ENCODE data around the gene FAM9B. TPM values are rescaled to one million over a fixed set of nuclear protein-coding genes. Genes with fewer than 3 reads are reported as not detected.

Gene FAM9B
- polyA plus RNA-seq, 1 donor from 2014 or later: not detected

- no peaks in the 10 kb centered on the region for H3K36me3 ChIP-seq (ENCODE audit: insufficient read depth, low read length)
- H3K27ac ChIP-seq (ENCODE audit: low read length): no peak overlapping the region
- H2AFZ ChIP-seq (ENCODE audit: low read depth, low read length): no peak overlapping the region
- no peak for TF ChIP-seq MXI1 (conservative IDR thresholded peaks at IDR 0.05; ENCODE audit: poor library complexity, severe bottlenecking)
- TF ChIP-seq RAD21 (conservative IDR thresholded peaks at IDR 0.05): no peak
- no peak for TF ChIP-seq CTCF (IDR thresholded peaks at IDR 0.05; ENCODE audit: poor library complexity, severe bottlenecking)
- TF ChIP-seq EP300 (conservative IDR thresholded peaks at IDR 0.05; ENCODE audit: poor library complexity, severe bottlenecking): no peak
- TF ChIP-seq POLR2AphosphoS5 (IDR thresholded peaks at IDR 0.05): no peak
- TF ChIP-seq TAF1 (IDR thresholded peaks at IDR 0.05; ENCODE audit: low read depth): no peak
- no peak for TF ChIP-seq EZH2 (IDR thresholded peaks at IDR 0.05; ENCODE audit: borderline replicate concordance, insufficient read depth, low read length, poor library complexity, severe bottlenecking)
- TF ChIP-seq REST (IDR thresholded peaks at IDR 0.05; ENCODE audit: borderline replicate concordance): no peak
- no peak for TF ChIP-seq SMC3 (conservative IDR thresholded peaks at IDR 0.05; ENCODE audit: poor library complexity)
- H3K4me3 ChIP-seq (ENCODE audit: low read length): no peak overlapping the region
- no peak overlapping the region for H3K4me2 ChIP-seq (ENCODE audit: low read length)
- H3K79me2 ChIP-seq (replicated peaks; ENCODE audit: insufficient read depth, low read length): no peaks in the 10 kb centered on the region
- no peaks in the 10 kb centered on the region for H3K27me3 ChIP-seq (ENCODE audit: insufficient read depth, low read depth, low read length)
- no peaks in the 10 kb centered on the region for H4K20me1 ChIP-seq (ENCODE audit: insufficient read depth)
- no peak overlapping the region for H3K9ac ChIP-seq (ENCODE audit: low read length)
- H3K9me3 ChIP-seq (ENCODE audit: low read length): no peaks in the 10 kb centered on the region
- H3K9me2 ChIP-seq (ENCODE audit: insufficient read depth, low read length): no peaks in the 10 kb centered on the region
- H3F3A ChIP-seq (ENCODE audit: insufficient read depth, low read length, poor library complexity, severe bottlenecking): no peaks in the 10 kb centered on the region
Observed at GRCh38 chrX:9055354-9055753, 21.4 kb upstream of the FAM9B start.

GRCh38 chrX:9052081-9052480 is 18.2 kb upstream of the FAM9B start:
- no peaks in the 10 kb centered on the region for H3K36me3 ChIP-seq (ENCODE audit: insufficient read depth, low read length)
- no peak overlapping the region for H3K9ac ChIP-seq (ENCODE audit: low read length)
- no peaks in the 10 kb centered on the region for H3K9me2 ChIP-seq (ENCODE audit: insufficient read depth, low read length)
- TF ChIP-seq POLR2AphosphoS5 (IDR thresholded peaks at IDR 0.05) (no peak), TAF1 (IDR thresholded peaks at IDR 0.05; ENCODE audit: low read depth) (no peak), MXI1 (conservative IDR thresholded peaks at IDR 0.05; ENCODE audit: poor library complexity, severe bottlenecking) (no peak), CTCF (IDR thresholded peaks at IDR 0.05; ENCODE audit: poor library complexity, severe bottlenecking) (no peak)
- H3F3A ChIP-seq (ENCODE audit: insufficient read depth, low read length, poor library complexity, severe bottlenecking): no peaks in the 10 kb centered on the region
- no peaks in the 10 kb centered on the region for H3K9me3 ChIP-seq (ENCODE audit: low read length)
- no peak overlapping the region for H3K4me3 ChIP-seq (ENCODE audit: low read length)
- no peaks in the 10 kb centered on the region for H3K79me2 ChIP-seq (replicated peaks; ENCODE audit: insufficient read depth, low read length)
- no peak overlapping the region for H3K27ac ChIP-seq (ENCODE audit: low read length)
- H3K4me2 ChIP-seq (ENCODE audit: low read length): no peak overlapping the region
- no peaks in the 10 kb centered on the region for H4K20me1 ChIP-seq (ENCODE audit: insufficient read depth)
- H2AFZ ChIP-seq (ENCODE audit: low read depth, low read length): no peak overlapping the region
- no peaks in the 10 kb centered on the region for H3K27me3 ChIP-seq (ENCODE audit: insufficient read depth, low read depth, low read length)

Measured in neural cell (in vitro differentiated cells).